Measurements from ENCODE around the gene CDC45.

The CDC45 gene

GRCh38 chr22:19448739-19449421 lies 30.8 kb upstream of the CDC45 start:
- DNase-seq, result no peak

DNA sequence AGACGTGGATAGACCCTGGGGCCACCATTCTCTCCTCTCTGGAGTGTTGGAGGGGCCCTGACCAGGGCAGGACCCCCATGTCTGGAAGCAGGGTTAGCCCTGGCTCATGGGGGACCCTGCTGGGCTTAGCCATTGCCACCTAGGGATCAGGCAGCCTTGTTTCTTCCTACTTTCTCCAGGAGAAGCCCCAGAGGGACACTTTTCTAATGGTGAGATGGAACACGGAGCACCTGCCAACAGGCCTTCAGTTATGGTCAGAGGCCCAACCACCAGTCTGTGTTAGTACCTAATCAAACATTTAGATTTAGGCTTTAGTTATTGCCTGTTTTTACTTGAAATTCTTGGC lies 30.3 kb upstream of the CDC45 start:
- no peak for DNase-seq

DNA sequence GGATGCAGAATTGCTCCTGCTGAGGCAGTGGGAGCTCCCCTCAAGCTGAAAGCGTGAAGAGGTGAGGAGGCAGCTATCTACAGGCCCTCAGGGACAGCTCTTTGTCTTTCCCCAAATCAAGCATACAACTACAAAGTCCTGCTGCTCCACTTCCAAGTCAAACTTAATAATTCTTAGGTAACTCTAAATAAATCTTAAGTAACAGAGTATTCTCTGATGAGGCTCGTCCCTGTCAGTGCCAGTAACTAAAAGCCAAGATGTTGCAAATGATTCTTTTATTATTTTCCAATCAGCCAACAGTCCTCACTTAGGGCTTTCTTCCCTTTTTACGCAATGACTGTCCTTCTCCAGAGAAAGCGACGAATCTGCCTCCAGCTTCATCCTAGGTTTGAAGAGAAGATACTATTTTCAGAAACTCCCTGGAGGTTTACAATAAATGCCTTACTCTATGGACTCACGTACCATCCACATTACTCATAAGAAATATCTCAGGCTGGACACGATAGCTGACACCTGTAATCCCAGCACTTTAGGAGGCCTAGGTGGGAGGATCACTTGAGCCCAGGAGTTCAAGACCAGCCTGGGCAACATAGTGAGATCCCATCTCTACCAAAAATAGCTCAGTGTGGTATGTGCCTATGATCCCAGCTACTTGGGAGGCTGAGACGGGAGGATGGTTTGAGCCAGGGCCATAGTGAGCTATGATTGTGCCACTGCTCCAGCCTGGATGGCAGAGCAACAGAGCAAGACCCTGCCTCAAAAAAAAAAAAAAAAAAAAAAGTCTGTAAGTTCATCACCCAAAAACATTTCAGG lies 29.2 kb upstream of the CDC45 start:
- DNase-seq, result no peak

DNA sequence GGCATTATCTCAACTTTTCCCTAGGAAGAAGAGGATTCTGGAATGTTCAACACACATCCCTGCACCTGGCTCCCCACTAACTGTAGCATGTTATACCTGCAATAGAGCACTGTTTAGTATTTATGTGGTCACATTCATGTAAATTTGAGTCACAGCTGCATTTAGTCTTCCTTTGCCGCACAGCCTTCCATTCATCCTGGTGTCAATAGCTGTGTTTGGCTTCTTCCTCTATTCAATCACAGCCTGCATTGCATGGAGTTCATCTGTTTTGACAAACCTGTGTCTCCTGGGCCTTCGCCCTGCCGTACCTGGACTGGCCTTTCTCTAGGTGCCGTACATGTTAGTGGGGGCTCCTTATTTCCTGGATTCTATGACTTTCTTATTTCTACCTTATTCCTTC lies 28.1 kb upstream of the CDC45 start:
- no peak for DNase-seq

DNA sequence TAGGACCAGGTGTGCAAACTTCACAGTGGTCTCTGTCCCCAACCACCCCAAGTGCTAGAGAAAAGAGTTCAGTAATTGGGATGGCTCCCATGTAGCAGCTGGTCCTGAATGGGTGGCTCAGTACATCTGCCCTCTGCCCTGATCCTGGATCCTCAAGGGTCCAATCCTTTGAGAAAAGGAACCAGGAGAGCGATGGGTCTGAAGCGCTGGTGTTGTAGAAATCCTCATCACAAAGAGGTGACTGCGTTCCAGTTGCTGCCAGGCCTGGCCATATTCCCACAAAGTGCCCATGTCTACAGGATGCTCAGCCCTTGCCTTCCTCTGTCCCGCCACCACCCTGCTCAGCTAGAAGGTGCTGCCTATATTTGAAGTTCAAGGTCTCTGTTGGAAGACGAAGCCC lies 26.0 kb upstream of the CDC45 start:
- no peak for DNase-seq

DNA sequence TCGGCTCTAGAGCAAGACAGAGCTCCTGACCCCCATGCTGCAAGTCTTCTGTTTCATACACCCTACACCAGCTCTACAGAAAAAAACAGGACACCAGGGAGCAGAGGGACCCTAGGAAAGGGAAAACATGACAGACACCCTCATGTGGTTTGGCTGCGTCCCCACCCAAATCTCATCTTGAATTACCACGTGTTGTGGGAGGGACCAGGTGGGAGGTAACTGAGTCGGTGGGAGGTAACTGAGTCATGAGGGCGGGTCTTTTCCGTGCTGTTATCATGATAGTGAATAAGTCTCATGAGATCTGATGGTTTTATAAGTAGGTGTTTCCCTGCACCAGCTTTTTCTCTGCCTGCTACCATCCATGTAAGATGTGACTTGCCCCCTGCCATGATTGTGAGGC lies 25.6 kb upstream of the CDC45 start:
- no peak for DNase-seq

DNA sequence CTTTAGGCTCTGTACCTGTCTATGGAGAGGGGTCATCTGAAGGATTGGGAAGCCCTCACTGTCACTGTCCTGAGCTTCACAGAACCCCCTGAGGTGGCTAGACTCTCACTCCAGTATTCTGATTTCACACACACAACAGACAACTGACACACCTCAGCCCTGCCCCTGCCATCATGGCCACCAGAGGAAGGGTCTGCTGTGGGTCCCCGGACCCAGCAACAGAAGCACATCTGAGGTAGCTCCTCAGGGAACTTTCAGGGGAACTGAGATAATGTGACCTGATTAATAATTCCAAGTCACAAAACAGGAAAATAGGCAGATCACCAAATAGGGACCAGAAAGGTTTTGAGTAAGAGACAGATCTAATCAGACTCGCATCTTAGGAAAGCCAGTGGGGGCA lies 24.7 kb upstream of the CDC45 start:
- DNase-seq, result no peak

DNA sequence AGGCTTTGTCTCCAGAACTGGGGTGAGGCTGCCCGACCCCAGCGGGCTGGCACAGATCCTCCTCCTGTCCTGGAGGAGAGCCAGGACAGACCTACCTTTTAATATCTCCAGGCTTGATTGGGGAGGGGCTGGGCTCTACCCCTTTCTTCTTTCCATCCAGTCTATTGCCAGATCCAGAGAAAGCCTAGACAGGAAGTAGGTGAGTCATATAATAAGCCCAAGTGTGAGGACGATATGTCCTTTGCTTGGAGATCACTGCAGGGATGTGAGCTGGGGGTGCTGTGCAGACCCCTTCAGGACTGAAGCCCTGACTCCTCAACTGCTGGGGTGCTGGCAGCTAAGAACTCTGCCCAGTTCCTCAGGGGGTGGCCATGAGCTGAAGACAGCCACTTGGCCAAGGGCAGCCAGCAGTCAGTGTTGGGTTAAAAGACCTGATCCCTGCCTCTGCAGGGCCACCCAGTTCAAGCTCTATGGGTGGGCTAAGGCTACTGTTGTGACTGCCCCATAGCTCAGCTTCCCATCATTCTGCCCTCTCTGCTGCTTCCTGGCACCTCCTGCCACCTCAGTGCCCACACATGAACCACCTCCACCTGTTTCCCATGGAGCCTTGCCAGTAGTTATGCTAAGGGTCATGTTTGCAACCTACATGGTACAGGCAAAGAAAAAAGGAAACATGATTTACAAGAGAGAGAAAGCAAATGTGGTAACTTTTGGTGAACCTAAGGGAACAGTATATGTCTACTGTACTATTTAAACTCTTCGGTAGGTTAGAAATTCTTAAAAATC lies 23.9 kb upstream of the CDC45 start:
- no peak for DNase-seq

GRCh38 chr22:19456541-19456940 lies 23.2 kb upstream of the CDC45 start:
- no peak for DNase-seq

DNA sequence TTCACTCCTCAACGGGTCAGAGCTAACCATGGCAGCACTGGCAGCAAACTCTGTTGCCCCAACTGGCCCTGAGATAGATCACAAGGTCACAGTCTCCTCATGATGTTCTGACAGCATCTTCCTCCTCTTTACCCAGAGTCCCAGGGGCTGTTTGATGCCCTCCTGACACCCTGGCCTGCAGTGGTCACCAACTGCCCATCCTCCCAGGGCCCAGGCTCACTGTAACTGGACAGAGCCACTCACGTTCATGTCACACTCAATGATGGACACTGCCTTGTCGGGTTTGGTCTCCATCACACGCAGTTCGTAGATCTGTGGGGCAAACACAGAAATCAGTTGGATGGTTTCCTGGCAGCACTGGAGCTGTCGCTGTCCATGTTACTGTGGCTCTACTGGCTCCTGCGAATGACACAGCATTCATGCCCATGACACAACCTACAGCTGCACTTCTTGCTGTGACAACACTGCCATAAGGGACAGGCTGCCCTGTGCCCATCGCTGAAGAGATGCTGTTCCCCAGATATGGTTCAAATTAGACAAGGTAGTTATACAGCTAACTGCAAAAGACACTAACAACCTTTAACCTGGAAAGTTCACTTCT lies 21.8 kb upstream of the CDC45 start:
- DNase-seq, result no peak

GRCh38 chr22:19460036-19460435 lies 19.7 kb upstream of the CDC45 start:
- no peak for DNase-seq

DNA sequence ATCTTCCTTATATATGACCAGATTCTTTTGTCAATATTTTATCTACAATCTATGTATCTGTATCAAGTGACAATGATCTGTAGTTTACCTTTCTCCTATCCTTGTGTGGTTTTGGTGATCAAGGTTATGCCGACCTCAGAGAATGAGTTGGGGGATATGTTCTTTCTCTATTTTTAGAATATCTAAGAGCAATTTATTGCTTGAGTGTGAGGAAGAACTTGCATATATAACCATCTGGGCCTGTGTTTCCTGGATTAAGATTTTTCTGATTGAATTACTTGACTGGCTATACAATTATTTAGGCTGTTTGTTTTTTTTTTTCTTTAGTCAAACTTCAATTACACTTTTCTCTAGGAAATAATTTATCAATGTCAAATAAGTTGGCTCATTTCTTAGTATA lies 18.2 kb upstream of the CDC45 start:
- no peak for DNase-seq

DNA sequence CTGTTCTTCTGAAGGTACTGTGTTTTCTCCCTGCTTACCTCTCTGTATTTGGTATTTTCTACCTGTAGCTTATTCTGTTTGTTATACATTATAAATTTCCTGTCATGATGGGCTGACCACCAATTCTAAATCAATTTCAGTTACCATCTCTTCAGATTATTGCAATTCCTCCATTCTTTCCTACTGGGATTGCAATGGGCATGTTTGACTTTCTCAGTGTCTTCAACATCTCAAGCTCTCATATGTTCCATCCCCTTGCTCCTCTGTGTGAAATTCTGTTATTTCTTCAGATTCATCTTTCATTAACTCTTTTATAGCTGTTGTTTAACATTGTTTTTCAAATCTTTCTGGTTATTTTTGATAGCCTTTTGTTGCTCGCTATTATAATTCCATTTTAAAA lies 16.7 kb upstream of the CDC45 start:
- no peak for DNase-seq

GRCh38 chr22:19463491-19464469 lies 15.9 kb upstream of the CDC45 start:
- no peak for DNase-seq

GRCh38 chr22:19464546-19464945 lies 15.2 kb upstream of the CDC45 start:
- no peak for DNase-seq

GRCh38 chr22:19464975-19465374 lies 14.7 kb upstream of the CDC45 start:
- DNase-seq, result no peak

GRCh38 chr22:19466126-19466716 lies 13.5 kb upstream of the CDC45 start:
- DNase-seq, result no peak

GRCh38 chr22:19466848-19467752 lies 12.6 kb upstream of the CDC45 start:
- no peak for DNase-seq

DNA sequence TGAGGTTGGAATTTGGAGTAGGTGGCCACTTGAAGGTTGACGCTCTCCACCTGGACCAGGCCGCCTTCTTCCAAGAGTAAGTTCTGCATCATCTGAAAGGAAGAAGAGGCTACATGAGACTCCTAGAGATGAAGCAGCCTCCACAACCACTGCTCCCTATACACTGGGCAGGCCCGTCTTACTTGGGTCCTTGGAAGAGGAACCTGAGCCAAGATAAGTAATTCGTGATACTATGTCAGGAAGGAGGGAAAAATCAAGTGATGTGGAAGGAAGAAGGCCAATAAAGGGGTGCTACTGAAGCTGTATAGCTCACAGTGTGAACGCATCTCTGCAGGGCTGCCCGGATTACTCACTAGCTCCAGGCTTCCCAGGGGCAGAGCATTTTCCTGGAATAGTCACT lies 11.8 kb upstream of the CDC45 start:
- no peak for DNase-seq

GRCh38 chr22:19469421-19469820 lies 10.3 kb upstream of the CDC45 start:
- no peak for DNase-seq

- no peak for DNase-seq
Observed at GRCh38 chr22:19470010-19470409, 9.7 kb upstream of the CDC45 start.
